HG03378 (cell line): ENCODE measurements around the gene PKD1.
"Not testable (repeated sequence)": the region's sequence is repeated elsewhere in the genome, so short reads cannot be mapped to it uniquely, and the experiment has no call there.

ENCODE experiments used
- ATAC-seq: cut with Tn5 transposase; IDR thresholded peaks from one replicate; pipeline ENCODE4 v1.9.1; 2021; ENCODE audit warnings: mild to moderate bottlenecking, moderate library complexity; ENCODE audit not compliant: unreplicated experiment

PKD1 gene

GRCh38 chr16:2152695-2153506 is 17.2 kb upstream of the PKD1 start:
- ATAC-seq = no peak

- ATAC-seq = no peak
Observed at GRCh38 chr16:2151188-2152091, 15.7 kb upstream of the PKD1 start.

- ATAC-seq = no peak
Observed at GRCh38 chr16:2150418-2151187, 14.9 kb upstream of the PKD1 start.

- no peak for ATAC-seq
Observed at GRCh38 chr16:2149630-2150417, 14.1 kb upstream of the PKD1 start.

- no peak for ATAC-seq
Observed at GRCh38 chr16:2148714-2149629, 13.3 kb upstream of the PKD1 start.

GRCh38 chr16:2147981-2148671 is 12.4 kb upstream of the PKD1 start, which contains the start of gene RAB26:
Gene RAB26 (plus strand): TSS chr16:2148625. CDS start chr16:2148784, 159 bp downstream.
- no peak for ATAC-seq

- ATAC-seq = no peak
Observed at GRCh38 chr16:2147378-2147777, 11.7 kb upstream of the PKD1 start.

- ATAC-seq = no peak
Observed at GRCh38 chr16:2145843-2146242, 10.1 kb upstream of the PKD1 start.

- no peak for ATAC-seq
Observed at GRCh38 chr16:2143878-2144485, 8.3 kb upstream of the PKD1 start.

GRCh38 chr16:2142942-2143877 is 7.5 kb upstream of the PKD1 start:
- no peak for ATAC-seq

GRCh38 chr16:2135071-2135470 is 627 bp downstream of the PKD1 start:
- ATAC-seq = not testable (repeated sequence)

GRCh38 chr16:2133797-2134196 is 1.9 kb downstream of the PKD1 start:
- ATAC-seq = not testable (repeated sequence)

- not testable (repeated sequence) for ATAC-seq
Observed at GRCh38 chr16:2129890-2130447, 5.7 kb downstream of the PKD1 start.

GRCh38 chr16:2129251-2129650 is 6.4 kb downstream of the PKD1 start:
- not testable (repeated sequence) for ATAC-seq

GRCh38 chr16:2127630-2128280 is 7.9 kb downstream of the PKD1 start:
- not testable (repeated sequence) for ATAC-seq

- not testable (repeated sequence) for ATAC-seq
Observed at GRCh38 chr16:2126928-2127556, 8.7 kb downstream of the PKD1 start.
